GM19238 (cell line): ENCODE measurements around the gene STARD4.
A peak's percentile ranks its signal among the peaks of the same experiment; 100 is the strongest.

Experiments used
- DNase-seq: peaks from one replicate; pipeline ENCODE4 v3.0.0; 2011; ENCODE audit warnings: low spot score; ENCODE audit not compliant: insufficient read length

The STARD4 gene, protein sequence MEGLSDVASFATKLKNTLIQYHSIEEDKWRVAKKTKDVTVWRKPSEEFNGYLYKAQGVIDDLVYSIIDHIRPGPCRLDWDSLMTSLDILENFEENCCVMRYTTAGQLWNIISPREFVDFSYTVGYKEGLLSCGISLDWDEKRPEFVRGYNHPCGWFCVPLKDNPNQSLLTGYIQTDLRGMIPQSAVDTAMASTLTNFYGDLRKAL

GRCh38 chr5:111512375-111513130 is at the start of gene STARD4:
Gene STARD4, minus strand, starts transcription at chr5:111512535. Its CDS starts 5,102 bp downstream, at chr5:111507433.
- peak; percentile 81 for DNase-seq

GRCh38 chr5:111559680-111560079 is 47.3 kb upstream of the STARD4 start:
- no peak for DNase-seq

DNA sequence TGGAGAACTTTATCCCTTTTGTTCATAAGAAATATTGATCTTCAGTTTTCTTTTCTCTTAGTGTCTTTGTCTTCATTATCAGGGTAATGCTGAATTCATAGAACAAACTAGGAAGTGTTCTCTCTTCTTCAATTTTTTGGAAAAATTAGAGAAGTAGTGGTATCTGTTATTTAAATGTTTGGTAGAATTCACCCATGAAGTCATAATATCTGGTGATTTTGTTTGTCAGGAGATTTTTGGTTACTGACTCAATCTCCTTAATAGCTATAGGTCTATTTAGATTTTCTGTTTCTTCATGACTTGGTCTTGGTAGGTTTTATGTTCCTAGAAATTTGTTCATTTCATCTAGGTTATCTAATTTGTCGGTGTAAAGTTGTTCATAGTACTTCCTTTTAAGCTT is 45.4 kb upstream of the STARD4 start:
- no peak for DNase-seq

DNA sequence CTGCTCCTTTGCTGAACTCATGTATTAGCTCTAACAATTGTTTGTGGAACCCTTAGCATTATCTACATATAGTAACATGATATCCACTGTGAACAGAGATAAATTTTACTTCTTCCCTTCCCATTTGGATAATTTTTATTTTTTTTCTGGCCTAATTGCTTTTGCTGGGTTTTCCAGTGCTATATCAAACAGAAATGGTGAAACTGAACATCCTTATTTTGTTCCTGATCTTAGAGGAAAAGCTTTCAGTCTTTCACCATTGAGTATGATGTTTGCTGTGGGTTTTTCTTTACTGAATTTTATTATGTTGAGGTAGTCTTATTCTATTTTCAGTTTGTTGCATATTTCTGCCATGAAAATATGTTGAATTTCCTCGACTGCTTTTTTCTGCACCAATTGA is 44.8 kb upstream of the STARD4 start:
- no peak for DNase-seq

- no peak for DNase-seq
Observed at GRCh38 chr5:111556501-111556900, 44.2 kb upstream of the STARD4 start.

DNA sequence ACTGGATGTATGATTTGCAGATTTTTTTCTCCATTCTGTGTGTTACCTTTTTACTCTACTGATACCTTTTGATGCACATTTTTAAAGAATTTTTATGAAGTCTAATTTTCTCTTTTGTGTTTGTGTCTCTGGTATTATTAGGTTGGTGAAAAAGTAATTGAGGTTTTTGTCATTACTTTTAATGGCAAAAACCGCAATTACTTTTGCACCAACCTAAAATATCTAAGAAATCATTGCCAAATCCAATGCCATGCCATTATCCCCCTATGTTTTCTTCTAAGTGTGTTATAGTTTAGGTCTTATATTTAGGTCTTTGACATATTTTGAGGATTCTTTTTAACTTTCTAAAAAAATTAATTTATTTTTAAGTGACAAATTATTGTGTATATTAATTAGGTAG is 43.4 kb upstream of the STARD4 start:
- no peak for DNase-seq

DNA sequence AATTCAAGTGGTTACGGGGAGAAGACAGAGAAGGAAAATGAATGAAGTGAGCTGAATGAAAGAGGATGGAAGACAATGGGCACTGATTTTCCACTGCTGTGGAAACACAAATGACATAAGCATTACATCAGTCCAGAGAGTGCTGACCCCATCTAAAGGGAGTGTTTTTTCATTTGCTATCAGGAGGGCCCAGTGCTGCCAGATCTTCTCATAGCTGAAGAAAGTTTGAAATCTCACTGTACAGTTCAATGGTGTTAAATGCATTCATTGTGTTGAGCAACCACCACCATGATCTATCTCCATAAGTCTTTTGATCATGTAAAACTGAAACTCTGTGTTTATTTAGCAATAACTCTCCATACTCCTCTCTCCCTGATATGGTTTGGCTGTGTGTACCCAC is 41.5 kb upstream of the STARD4 start:
- no peak for DNase-seq

DNA sequence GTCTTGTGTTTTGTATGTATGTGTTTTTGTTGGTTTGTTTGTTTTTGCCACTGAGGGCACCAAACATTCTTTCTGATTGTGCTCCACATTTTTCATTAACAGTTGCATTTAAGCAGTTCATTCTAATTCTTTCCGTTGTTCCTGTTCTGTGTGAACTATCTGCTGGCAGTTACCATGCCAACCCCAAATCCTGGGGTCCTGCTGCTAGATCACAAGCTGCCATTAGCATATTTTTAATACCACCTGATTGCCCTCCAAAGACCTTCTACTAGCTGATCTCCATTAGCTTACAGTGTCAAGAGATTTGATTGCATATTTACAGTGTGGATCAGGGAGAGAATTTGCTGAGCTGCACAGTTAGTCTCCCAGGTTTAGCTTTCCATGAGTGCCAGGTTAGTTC is 40.6 kb upstream of the STARD4 start:
- no peak for DNase-seq

- DNase-seq: no peak
Observed at GRCh38 chr5:111552492-111552891, 40.2 kb upstream of the STARD4 start.

DNA sequence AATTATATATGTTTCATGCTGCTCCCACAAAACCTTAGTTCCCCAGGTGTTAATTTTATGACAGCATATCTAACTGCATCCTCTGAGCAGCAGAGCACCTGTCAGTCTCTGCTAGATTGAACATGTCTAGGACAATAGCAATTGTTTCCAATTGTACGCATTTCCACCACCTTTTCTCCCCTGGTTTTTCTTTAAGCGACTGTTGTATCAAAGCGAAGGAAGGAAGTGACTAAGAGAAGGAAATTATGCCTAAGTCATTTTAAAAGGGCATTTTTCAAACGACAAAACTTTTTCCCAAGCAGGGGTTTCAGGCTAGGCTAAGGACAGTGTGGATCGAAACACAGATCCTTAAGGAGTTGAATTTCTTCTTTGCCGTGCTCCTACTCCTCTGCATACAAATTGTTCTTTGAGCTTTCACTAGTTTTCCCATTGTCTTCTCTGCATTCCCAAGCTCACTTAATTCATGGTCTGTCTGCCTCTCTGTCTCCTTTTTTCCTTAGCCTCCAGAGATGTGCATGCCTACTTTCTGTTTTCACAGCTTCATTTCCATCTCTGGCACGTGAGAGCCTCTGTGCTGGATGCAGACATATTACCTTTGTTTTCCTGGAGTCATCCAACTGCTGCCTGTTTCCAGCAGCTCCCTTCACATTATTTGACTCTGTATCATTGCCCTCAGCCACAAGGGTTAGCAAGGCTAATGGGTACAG is 39.4 kb upstream of the STARD4 start:
- no peak for DNase-seq

- no peak for DNase-seq
Observed at GRCh38 chr5:111551161-111551560, 38.8 kb upstream of the STARD4 start.

- peak; percentile 45 for DNase-seq
Observed at GRCh38 chr5:111550282-111551020, 38.1 kb upstream of the STARD4 start.

DNA sequence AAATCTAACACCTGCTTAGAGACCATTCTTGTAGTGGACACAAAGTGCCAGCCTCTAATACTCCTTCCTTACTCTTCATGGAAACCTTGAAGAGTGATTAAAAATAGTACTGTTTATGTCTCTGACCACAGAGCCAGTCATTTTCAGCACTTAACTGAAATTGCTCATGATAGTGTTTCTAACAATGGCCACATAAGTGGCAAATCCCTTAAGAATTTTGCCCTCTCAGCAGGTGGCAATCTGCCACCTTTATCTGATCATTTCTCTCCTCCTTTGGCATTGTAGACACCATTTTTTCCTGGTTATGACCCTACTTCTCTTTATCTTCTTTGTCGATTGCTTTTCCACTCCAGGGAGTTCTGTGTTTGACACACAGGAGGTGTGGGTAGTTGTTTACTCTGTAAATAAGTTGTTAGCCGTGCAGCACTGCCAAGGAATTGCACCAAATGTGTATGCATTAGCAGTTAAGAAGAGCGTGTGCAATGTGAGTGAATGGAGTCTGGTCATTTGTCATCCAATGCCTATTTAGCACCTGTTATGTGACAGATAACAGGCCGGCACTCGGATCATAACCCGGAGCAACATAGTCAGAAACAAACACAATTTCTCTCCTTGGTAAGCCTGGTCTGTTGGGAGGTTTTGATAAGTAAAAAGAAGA is 36.8 kb upstream of the STARD4 start:
- no peak for DNase-seq

DNA sequence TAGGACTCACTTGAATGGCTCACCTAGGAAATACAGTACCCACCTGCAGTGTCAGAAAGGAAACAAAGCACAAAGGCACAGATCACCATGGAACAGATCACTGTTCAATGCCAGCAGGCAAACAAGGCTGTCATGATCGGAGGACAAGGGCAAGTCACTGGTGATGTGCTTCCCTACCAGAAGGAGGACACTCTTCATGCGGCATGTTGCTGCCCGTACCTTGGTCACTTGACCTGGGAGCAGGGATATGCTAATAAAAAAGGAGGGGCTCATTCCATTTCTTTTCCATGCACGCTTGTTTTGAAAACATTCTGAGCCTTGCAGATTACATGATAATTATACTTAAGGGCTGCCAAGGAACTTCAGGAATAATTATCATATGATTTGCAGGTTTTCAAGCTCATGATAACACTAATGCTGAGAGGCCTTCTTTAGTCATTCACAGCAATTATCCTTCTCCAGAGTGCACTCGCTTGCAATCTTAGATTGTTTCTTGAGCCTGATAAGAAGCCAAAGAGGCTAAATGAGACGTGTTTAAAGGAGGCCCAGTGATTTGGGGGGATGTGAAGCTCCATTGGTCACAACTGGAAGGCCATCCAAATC is 36.1 kb upstream of the STARD4 start:
- DNase-seq: no peak

GRCh38 chr5:111545031-111545430 is 32.7 kb upstream of the STARD4 start:
- no peak for DNase-seq

DNA sequence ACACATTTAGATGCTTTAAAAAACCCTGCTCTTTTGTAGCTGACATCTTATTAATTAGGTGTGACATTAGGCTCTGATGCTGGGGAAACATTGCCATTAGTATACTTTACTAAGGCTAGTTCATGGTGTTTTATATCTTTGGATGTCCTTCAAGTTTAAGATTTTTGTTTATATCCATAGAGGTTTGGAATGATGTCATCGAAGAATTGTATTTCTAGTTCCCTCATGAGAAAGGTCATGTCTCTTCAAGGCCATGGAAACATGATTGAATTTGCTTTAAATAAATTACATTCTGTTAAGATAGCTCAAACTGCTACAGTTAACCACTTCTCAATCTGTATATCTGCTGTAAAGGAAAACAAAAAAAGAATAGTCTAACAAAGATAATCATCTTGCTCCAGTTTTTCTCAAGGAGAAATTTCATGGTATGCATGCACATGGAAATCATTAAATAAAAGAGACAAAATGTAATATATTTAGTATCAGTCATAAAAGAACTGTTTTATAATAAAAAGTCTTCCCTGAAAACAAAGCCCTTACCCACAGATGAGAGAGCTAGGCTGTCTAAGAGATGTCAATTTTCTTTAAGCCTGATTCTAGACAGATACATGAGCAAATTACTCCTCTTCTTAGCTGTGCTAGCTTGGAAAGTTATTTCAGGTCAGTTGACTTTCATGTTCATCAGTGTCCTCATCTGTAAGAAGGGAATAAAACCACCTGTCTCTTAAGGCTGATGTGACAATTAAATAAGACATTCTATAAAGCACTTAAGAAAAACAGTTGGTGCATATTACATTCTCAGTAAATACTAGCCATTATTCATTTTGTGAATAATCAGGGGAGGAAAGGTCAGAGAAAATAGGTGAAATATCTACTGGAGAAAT is 25.0 kb upstream of the STARD4 start:
- DNase-seq: no peak

DNA sequence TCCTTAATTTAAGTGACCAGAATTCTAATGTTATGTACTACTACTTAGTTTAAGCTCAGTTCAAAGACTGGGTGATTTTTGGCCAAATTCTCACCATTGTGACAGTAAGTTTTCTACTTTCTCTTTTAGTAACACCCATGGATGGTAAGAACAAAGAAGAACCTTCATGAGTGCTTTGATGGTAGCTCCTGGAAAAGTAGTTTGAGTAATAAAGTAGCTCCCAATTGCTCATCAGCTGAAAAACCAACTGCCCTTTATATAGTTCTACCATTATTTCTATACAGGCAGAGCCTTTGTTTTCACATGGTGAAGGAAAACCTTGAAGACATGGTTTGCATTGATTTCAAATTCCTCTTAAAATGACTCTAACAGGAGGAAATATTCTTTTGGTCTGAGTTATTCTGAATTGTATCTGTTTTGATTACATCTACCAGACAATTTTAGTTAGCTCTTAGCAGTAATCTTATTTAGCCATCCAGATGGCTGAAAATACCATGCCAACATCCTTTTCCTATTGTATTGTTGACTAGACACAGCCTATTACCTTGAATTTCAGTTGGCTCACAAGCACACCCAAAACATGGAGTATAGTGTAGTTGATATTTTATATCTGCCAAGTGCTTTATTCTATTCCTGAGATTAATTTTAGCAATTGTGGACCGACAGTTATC is 23.7 kb upstream of the STARD4 start:
- no peak for DNase-seq

DNA sequence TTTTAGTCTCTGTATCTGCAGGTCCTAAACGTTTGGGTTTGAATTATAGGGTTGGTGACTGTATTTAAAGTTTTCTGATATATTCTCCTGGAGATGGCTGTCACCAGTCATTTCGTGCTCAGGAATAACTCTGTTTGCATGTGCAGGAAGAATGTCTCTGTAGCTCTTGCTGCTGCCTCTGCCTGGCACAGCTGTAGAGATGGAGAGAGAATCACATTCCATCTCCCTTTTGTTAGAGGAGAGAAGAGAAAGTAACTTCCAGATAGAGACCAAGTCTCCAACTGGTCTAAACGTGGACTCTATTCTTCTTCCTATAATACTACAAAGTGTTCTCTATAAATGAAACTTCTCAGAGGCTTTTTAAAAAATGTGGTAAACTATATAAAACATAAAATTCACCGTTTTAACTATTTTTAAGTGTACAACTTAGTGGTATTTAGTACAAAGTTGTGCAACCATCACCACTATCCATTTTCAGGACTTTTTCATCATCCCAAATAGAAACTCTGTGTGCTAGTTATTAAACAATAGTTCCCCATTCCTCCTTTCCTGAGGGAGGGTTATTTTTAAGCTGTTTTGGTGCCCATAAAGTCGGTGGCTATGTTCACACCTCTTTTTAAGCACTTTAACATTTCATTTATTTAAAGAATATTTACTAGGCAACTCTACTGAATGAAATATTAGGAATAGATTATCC is 20.7 kb upstream of the STARD4 start:
- DNase-seq: no peak

- DNase-seq: peak; percentile 8
Observed at GRCh38 chr5:111530298-111530740, 18.0 kb upstream of the STARD4 start.
